Endothelial cell of umbilical vein (primary cell): ENCODE measurements around the gene SSR4. TPM values are rescaled to one million over a fixed set of nuclear protein-coding genes. Genes with fewer than 3 reads are reported as not detected.
A peak's percentile ranks its signal among the peaks of the same experiment; 100 is the strongest.

Source experiments
- BruUV-seq: library from RNA; stranded (reverse); fragments of 400-500 nt; replicated peaks from 2 replicates; lab custom pipeline; 2021; lab: Mats Ljungman, UMichigan
- CTCF ChIA-PET: fragments of 300-600, 350-600 bp; sonication (Branson Sonifier 250); formaldehyde crosslinking; loops from one replicate; lab custom pipeline; 2021; ENCODE audit warnings: antibody characterized with exemption, inconsistent platforms; lab: Charles Lee
- POLR2A ChIA-PET: fragments of 300-600, 350-600 bp; sonication (Branson Sonifier 250); formaldehyde crosslinking; loops from one replicate; lab custom pipeline; 2021; ENCODE audit warnings: antibody characterized with exemption, inconsistent platforms; lab: Charles Lee
- DNase-seq: peaks from one replicate; pipeline ENCODE4 v3.0.0-alpha.2; 2011; ENCODE audit warnings: low read depth, low spot score
- FAIRE-seq: peaks from 2 replicates; lab custom pipeline; 2011; peaks lifted over from hg19 to GRCh38; lab: Jason Lieb, UNC
- H2AFZ ChIP-seq: 2 replicates; pipeline ENCODE4 v1.6.0; 2012; ENCODE audit warnings: low read depth, low read length, control low read depth, inconsistent platforms
- H3K27ac ChIP-seq: 2 replicates; pipeline ENCODE4 v1.5.1; 2011; ENCODE audit warnings: low read depth, mild to moderate bottlenecking, control low read depth, low read length, moderate library complexity; ENCODE audit not compliant: insufficient read depth
- H3K27me3 ChIP-seq, 2 experiments: 2 replicates each; pipeline versions ENCODE4 v1.6.0 to v1.6.1; 2011; ENCODE audit warnings: low read length in 2 of 2, mixed read lengths in 1 of 2; ENCODE audit not compliant: control insufficient read depth in 2 of 2, insufficient read depth in 2 of 2
- H3K36me3 ChIP-seq, 2 experiments: 2 replicates in 1 of 2; 3 replicates in 1 of 2; pipeline ENCODE4 v1.5.1; 2011; ENCODE audit warnings: low read length in 2 of 2, mild to moderate bottlenecking in 1 of 2, moderate library complexity in 1 of 2; ENCODE audit not compliant: control insufficient read depth in 2 of 2, insufficient read depth in 2 of 2; ENCODE audit errors: extremely low read depth in 1 of 2
- H3K4me1 ChIP-seq: 3 replicates; pipeline ENCODE4 v1.5.1; 2011; ENCODE audit warnings: mild to moderate bottlenecking, low read length; ENCODE audit not compliant: control insufficient read depth, insufficient read depth; ENCODE audit errors: extremely low read depth
- H3K4me2 ChIP-seq: 2 replicates; pipeline ENCODE4 v1.6.1; 2011; ENCODE audit warnings: low read length, control low read depth, mixed read lengths; ENCODE audit not compliant: insufficient read depth
- H3K4me3 ChIP-seq, 3 experiments: fragments of 200-600 bp in 1 of 3; sonication (generic), shearing (Covaris generic) in 1 of 3; replicated peaks in 1 of 3; 2 replicates each; pipeline ENCODE4 v1.5.1; 2011 to 2016; ENCODE audit warnings: control low read depth in 3 of 3, low read length in 3 of 3, mild to moderate bottlenecking in 2 of 3, inconsistent platforms in 1 of 3, low read depth in 1 of 3, moderate library complexity in 1 of 3; ENCODE audit not compliant: insufficient read depth in 1 of 3
- H3K79me2 ChIP-seq: 2 replicates; pipeline ENCODE4 v1.6.0; 2012; ENCODE audit warnings: low read length, inconsistent platforms; ENCODE audit not compliant: control insufficient read depth, insufficient read depth
- H3K9ac ChIP-seq: replicated peaks from 2 replicates; pipeline ENCODE3; 2011; ENCODE audit warnings: low read length, control low read depth; ENCODE audit not compliant: insufficient read depth; ENCODE audit errors: extremely low read depth
- H3K9me1 ChIP-seq: replicated peaks from 3 replicates; pipeline ENCODE4 v1.6.0; 2011; ENCODE audit warnings: mild to moderate bottlenecking, low read length; ENCODE audit not compliant: control insufficient read depth, insufficient read depth; ENCODE audit errors: extremely low read depth
- H3K9me3 ChIP-seq: replicated peaks from 2 replicates; pipeline ENCODE4 v1.5.1; 2012; ENCODE audit warnings: low read length, inconsistent platforms; ENCODE audit not compliant: control insufficient read depth, insufficient read depth
- H4K20me1 ChIP-seq: replicated peaks from 2 replicates; pipeline ENCODE3; 2011; ENCODE audit warnings: mild to moderate bottlenecking, low read length; ENCODE audit not compliant: control insufficient read depth, insufficient read depth; ENCODE audit errors: extremely low read depth
- CTCF ChIP-seq, 2 donors: IDR thresholded peaks; 1 replicate in 1 of 2; 2 replicates in 1 of 2; pipeline ENCODE4 v1.5.1; 2011; ENCODE audit warnings: low read length in 2 of 2, mild to moderate bottlenecking in 2 of 2, moderate library complexity in 2 of 2, control low read depth in 1 of 2, inconsistent platforms in 1 of 2, low read depth in 1 of 2; ENCODE audit not compliant: insufficient read depth in 1 of 2; ENCODE audit errors: extremely low read depth in 1 of 2
- EZH2 ChIP-seq: IDR thresholded peaks from 2 replicates; pipeline ENCODE4 v1.6.1; 2012; ENCODE audit warnings: borderline replicate concordance, low read depth, mild to moderate bottlenecking, moderate library complexity, low read length, inconsistent platforms; ENCODE audit not compliant: severe bottlenecking
- GATA2 ChIP-seq: IDR thresholded peaks from 2 replicates; pipeline ENCODE4 v1.7.0; 2011; ENCODE audit warnings: low read depth, mild to moderate bottlenecking, moderate library complexity, mixed read lengths, low read length; ENCODE audit not compliant: insufficient read length, insufficient read depth
- JUN ChIP-seq: IDR thresholded peaks from 2 replicates; pipeline ENCODE4 v1.6.1; 2011; ENCODE audit warnings: borderline replicate concordance, low read depth; ENCODE audit not compliant: insufficient read length, insufficient read depth
- MAX ChIP-seq: IDR thresholded peaks from 2 replicates; pipeline ENCODE4 v1.6.1; 2011; ENCODE audit not compliant: insufficient read depth, insufficient read length
- MYC ChIP-seq: IDR thresholded peaks from one replicate; pipeline ENCODE4 v1.6.1; 2011; ENCODE audit warnings: mild to moderate bottlenecking, low read depth, low read length
- POLR2A ChIP-seq: IDR thresholded peaks from 2 replicates; pipeline ENCODE4 v1.6.1; 2012; ENCODE audit warnings: low read depth, mild to moderate bottlenecking, control low read depth, low read length
- POLR2AphosphoS5 ChIP-seq: IDR thresholded peaks from 2 replicates; pipeline ENCODE4 v1.6.1; 2012; ENCODE audit warnings: low read depth, mild to moderate bottlenecking, control low read depth, low read length, moderate library complexity; ENCODE audit not compliant: insufficient read depth
- dilution Hi-C: fragments of 300-500 bp; cut with MboI; formaldehyde crosslinking; loops from one replicate; pipeline ENCODE4 v1.15.0; 2019; ENCODE audit warnings: low sequenced_read_pairs; ENCODE audit not compliant: extremely low pct_ligation_motif_present
- intact Hi-C: fragments of 100-400 bp; cut with micrococcal nuclease; formaldehyde crosslinking; loops from one replicate; pipeline ENCODE4 v1.10.0; 2022
- polyA plus RNA-seq, 4 experiments: library from polyadenylated mRNA; depleted of rRNA in 3 of 4; stranded (reverse) in 3 of 4; unstranded in 1 of 4; fragments of >200 nt; gene quantifications; 2 replicates each; pipeline versions ENCODE4 v1.2.1 to v1.2.3, GENCODE V29; 2011 to 2012; ENCODE audit warnings: missing spikeins in 1 of 4
- total RNA-seq: library from RNA; stranded (reverse); gene quantifications from 2 replicates; pipeline ENCODE4 v1.2.3, GENCODE V29; 2021

SSR4 gene
- total and polyA plus RNA-seq, 2 donors (not counting 3 experiments of a cell fraction or from before 2014, with no cell fraction given), result 235 to 732 TPM

- intact Hi-C loops (loop anchor here (10.0 kb wide), 1 partner anchor 65 kb away; the partner anchor contains the start of gene L1CAM), dilution Hi-C loops (no loop called here)
- Histone ChIP-seq H3K9me3 (no peaks in the 10 kb centered on the region), H3K4me1 (peaks cover 4% of the 10 kb centered on the region), H3K9me1 (no peaks in the 10 kb centered on the region), H3K4me3 (peak overlapping the region in 1 of 3 experiments; percentile 35), H3K4me2 (peak overlapping the region; percentile 8), H3K9ac (no peak overlapping the region), H2AFZ (peak overlapping the region; percentile 27), H3K36me3 (no peaks in the 10 kb centered on the region), H4K20me1 (no peaks in the 10 kb centered on the region), H3K27me3 (no peaks in the 10 kb centered on the region), H3K27ac (no peak overlapping the region), H3K79me2 (no peaks in the 10 kb centered on the region)
- TF ChIP-seq POLR2AphosphoS5 (no peak), EZH2 (no peak), GATA2 (no peak), MYC (no peak), POLR2A (no peak), CTCF (IDR thresholded peaks at IDR 0.05; ENCODE audit: extremely low read depth in 1 of 2, insufficient read depth in 1 of 2, low read depth in 1 of 2, low read length in 2 of 2) (no peak), JUN (no peak), MAX (no peak)
- POLR2A ChIA-PET, result no interaction called here
- FAIRE-seq (no peak), DNase-seq (no peak)
- CTCF ChIA-PET, result interaction anchor here (0.9 to 1.0 kb wide), 2 partner anchors 9 to 129 kb away, joined by 3 to 4 read pairs; no protein-coding TSS in a partner anchor
- no TSS peak for BruUV-seq
Observed at GRCh38 chrX:153819384-153820040, 25.0 kb downstream of the SSR4 start.
